HG03457 (cell line): ENCODE measurements around the gene SYNDIG1.

ENCODE experiments used
- ATAC-seq: cut with Tn5 transposase; IDR thresholded peaks from one replicate; pipeline ENCODE4 v1.9.1; 2021; ENCODE audit warnings: moderate number of reproducible peaks; ENCODE audit not compliant: unreplicated experiment

The SYNDIG1 gene

DNA sequence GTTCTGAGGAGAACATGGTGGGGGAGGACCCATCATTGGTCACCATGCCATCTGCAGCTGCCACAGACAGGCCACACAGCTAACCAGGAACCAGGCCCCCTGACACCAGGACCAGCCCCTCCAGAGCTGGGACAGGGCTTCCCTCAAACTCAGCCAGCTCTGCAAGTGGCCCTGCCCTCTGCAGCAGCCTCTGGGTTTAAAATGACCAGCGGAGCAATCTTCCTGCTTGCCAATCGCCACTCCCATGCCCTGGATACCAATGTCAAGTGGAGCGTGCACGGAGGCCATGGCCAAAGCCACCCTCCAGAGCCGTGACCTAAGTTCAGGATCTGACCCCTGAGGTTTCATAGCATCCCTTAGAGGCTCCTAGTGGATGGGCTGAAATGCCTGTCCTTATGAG is 199.4 kb downstream of the SYNDIG1 start:
- ATAC-seq, result no peak

DNA sequence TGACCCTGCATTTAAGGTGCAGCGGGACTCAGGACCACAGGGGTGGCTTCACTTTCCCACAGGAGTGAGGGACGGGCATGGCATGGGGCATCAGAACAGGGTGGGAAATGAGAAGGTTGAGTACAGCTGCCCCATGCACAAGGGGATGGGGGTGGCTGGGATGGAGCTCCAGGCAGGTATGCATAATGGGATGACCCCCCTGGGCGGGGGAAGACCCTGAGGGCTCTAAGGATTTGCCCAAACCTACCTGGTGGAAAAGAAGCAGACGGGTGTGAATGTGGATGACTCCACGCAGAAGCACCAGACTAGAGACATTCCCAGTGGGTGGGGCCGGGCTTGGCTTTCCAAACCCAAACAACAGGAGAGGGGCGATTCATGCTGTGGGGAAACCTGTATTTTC is 200.3 kb downstream of the SYNDIG1 start:
- ATAC-seq, result no peak

GRCh38 chr20:24670341-24670872 is 201.0 kb downstream of the SYNDIG1 start:
- ATAC-seq, result no peak

DNA sequence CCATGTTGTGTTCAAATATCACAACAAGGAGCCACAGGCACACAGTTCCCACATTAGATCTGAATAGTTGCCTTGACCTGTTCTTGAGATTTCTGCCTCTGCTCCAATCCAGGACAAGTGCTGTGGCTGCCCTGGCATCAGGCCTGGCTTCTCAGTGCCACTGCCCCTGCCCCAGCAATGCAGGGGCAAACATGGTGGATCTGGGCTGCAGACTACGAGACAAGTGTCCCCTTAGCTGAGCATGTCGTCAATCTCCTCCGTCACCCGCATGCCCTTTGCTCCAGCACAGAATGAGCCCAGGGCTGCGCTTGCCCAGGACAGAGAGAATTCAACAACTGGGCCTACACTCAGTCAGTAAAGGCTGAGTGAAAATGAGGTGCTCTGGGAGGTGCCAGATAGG is 201.6 kb downstream of the SYNDIG1 start:
- ATAC-seq, result no peak

- no peak for ATAC-seq
These were observed 202.9 kb downstream of the SYNDIG1 start for GRCh38 chr20:24672181-24672880.

- ATAC-seq, result no peak
These were observed 203.7 kb downstream of the SYNDIG1 start for GRCh38 chr20:24672886-24673677.

GRCh38 chr20:24673678-24674570 is 204.5 kb downstream of the SYNDIG1 start:
- ATAC-seq, result no peak

GRCh38 chr20:24674921-24675605 is 205.6 kb downstream of the SYNDIG1 start:
- no peak for ATAC-seq

- ATAC-seq, result no peak
These were observed 206.4 kb downstream of the SYNDIG1 start for GRCh38 chr20:24675651-24676352.

DNA sequence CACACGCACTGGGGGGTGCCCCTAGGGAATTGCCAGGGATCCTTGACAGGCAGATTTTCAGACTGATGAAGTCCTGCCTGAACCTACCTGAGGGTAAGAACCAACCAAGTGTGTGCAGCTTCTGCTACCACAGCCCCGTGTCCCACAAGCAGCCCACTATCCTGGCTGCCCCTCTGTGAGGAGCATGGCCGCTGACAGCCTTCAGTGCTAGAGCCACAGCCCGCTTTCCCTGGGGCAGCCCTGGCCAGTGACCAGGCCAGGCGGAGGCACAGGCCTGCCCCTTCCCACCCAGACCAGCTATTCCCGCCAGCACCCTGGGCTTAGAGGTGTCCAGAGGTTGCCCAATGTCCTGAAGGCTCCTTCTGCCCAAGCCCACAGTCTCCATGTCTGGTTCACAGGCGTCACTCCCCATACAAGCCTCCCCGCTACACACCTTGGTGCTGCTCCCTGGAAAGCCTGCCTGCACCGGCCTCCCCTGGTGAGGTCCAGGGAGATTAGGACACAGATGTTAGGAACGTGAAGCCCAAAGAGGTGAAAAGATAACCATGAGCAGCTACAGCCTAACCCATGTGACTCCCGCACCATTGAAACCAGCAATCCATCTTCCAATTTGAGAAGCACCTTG is 207.0 kb downstream of the SYNDIG1 start:
- no peak for ATAC-seq

DNA sequence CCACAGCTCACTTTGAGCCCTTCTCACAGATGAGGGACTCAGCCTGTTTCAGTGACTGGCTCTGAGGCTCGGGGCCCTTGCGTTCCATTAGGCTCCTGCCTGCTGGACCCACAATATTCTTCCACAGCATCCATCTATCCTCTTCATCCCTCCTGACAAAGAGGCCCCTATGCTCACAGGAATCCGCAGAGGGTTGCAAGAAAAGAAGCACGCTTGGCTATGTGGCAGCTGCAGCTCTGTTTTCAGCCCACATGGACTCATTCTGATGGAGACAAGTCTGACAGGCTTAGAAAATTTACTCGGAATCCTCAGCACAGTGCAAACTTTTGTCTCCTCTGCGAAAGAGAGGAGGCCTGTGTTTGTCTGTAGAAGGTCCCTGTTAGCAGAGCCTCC is 207.5 kb downstream of the SYNDIG1 start:
- ATAC-seq, result no peak

GRCh38 chr20:24677626-24678315 is 208.3 kb downstream of the SYNDIG1 start:
- ATAC-seq, result no peak

DNA sequence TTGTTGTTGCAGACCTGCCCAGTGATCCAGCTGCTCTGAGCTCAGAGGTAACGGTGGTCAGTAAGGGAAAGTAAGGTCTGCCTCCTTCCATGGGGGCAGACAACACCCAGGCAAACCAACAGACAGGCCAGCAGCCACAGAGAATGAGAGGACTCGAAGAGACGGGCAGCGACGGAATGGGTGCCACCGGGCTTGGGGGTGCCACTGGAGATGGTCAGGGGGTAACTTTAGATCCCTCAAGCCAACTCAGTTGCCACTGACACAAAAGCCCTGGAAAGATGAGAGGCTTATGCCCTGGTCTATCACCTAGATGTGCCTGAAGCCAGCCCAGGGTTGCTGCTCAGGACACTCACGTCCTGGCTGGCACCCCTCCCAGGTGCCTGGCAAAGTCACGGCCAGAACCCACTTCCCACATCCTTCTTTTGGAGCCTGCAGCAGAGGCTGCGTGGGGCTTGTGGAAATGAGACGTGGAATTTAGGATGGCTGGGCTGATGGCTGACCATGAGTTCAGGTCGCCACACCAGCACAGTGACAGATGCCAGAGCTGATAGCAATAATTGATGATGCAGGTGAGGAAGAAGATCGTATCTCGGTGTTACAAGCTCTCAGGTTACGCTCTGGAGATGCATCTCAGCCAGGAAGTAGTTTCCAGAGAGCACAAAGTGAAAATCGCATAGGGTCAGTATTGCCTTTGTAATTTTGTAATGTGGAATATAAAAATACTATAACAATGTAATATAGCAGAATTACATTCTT is 209.1 kb downstream of the SYNDIG1 start:
- ATAC-seq, result no peak

- ATAC-seq, result no peak
These were observed 210.1 kb downstream of the SYNDIG1 start for GRCh38 chr20:24679448-24680047.

DNA sequence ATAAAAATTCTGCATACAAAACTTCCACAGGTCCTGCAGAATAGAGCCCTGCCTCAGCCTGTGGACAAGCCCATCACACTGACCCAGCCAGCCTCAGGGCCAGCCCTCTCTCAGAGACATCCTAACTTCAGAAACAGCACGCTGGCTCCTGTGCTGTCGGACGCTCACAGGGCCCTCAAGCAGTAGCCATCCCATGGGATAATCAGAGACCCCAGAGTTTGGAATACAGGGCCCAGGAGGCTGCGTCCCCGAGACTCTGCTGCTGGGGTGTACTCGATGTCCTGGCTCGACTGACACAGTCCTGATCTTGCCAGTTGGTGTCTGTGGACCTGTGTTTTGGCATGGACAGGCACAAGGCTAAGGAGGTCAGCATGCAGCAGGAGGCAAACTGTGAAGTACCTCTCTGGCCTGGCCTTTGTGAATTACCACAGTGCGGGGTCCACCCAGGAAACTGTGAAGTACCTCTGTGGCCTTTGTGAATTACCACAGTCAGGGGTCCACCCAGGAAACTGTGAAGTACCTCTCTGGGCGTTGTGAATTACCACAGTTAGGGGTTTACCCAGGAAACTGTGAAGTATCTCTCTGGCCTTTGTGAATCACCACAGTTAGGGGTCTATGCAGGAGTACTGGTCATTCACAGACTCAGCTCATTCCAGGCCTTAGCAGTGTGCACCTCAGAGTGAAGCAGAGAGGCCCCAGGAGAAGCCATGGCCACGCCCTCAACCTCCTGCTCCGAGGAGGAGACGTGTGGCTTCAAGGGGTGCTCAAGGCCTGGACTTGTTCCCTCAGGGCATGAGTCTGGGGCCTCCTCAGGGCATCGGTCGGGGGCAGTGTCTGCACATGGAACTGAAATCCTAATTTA is 212.4 kb downstream of the SYNDIG1 start:
- ATAC-seq, result no peak

- ATAC-seq, result no peak
These were observed 213.1 kb downstream of the SYNDIG1 start for GRCh38 chr20:24682496-24682985.

GRCh38 chr20:24683676-24684075 is 214.2 kb downstream of the SYNDIG1 start:
- ATAC-seq, result no peak
